MCF 10A (cell line): ENCODE results near the gene SCAPER. TPM values are rescaled to one million over a fixed set of nuclear protein-coding genes. Genes with fewer than 3 reads are reported as not detected.

ENCODE experiments used
- BruUV-seq: library from RNA; stranded (reverse); fragments of 400-500 nt; replicated peaks from 2 replicates; lab custom pipeline; 2021; lab: Mats Ljungman, UMichigan
- CTCF ChIA-PET: fragments of 300-600 bp; sonication (Branson Sonifier 250); formaldehyde crosslinking; extraction: SDS; loops from one replicate; lab custom pipeline; 2021; ENCODE audit warnings: antibody characterized with exemption, inconsistent platforms; lab: Yijun Ruan, JAX
- POLR2A ChIA-PET: fragments of 300-600, 350-650 bp; sonication (Branson Sonifier 250); formaldehyde crosslinking; extraction: SDS; loops from one replicate; lab custom pipeline; 2020; ENCODE audit warnings: antibody characterized with exemption, inconsistent platforms; lab: Yijun Ruan, JAX
- DNase-seq: peaks from one replicate; pipeline ENCODE4 v3.0.0-alpha.2; 2018; ENCODE audit not compliant: unreplicated experiment
- H3K27ac Mint-ChIP-seq: one replicate; pipeline ENCODE4 v1.8.0; 2022; ENCODE audit warnings: mild to moderate bottlenecking, low read depth, mixed read lengths; ENCODE audit not compliant: unreplicated experiment
- H3K27me3 Mint-ChIP-seq: one replicate; pipeline ENCODE4 v1.8.0; 2022; ENCODE audit warnings: mixed read lengths; ENCODE audit not compliant: insufficient read depth, unreplicated experiment
- H3K36me3 Mint-ChIP-seq: one replicate; pipeline ENCODE4 v1.8.0; 2022; ENCODE audit warnings: mild to moderate bottlenecking, moderate library complexity, mixed read lengths; ENCODE audit not compliant: insufficient read depth, unreplicated experiment
- H3K4me1 Mint-ChIP-seq: one replicate; pipeline ENCODE4 v1.8.0; 2022; ENCODE audit warnings: mixed read lengths; ENCODE audit not compliant: insufficient read depth, unreplicated experiment
- H3K4me3 Mint-ChIP-seq: one replicate; pipeline ENCODE4 v1.8.0; 2022; ENCODE audit warnings: mild to moderate bottlenecking, moderate library complexity, mixed read lengths; ENCODE audit not compliant: unreplicated experiment
- H3K9me3 Mint-ChIP-seq: one replicate; pipeline ENCODE4 v1.8.0; 2022; ENCODE audit warnings: mixed read lengths; ENCODE audit not compliant: unreplicated experiment
- CTCF ChIP-seq: fragments of 200-600 bp; IDR thresholded peaks from one replicate; pipeline ENCODE4 v1.8.0; 2022; ENCODE audit warnings: antibody characterized with exemption, mild to moderate bottlenecking; ENCODE audit not compliant: unreplicated experiment
- intact Hi-C: fragments of 100-400 bp; cut with micrococcal nuclease; formaldehyde crosslinking; loops from 2 replicates; pipeline ENCODE4 v1.14.1; 2022
- total RNA-seq: library from RNA; stranded (reverse); gene quantifications from 2 replicates; pipeline ENCODE4 v1.2.3, GENCODE V29; 2022

SCAPER gene
- total RNA-seq, 1 experiment from 2014 or later = 9.5 TPM

GRCh38 chr15:76393614-76394013 is 511.5 kb downstream of the SCAPER start:
- no peak overlapping the region for H3K27ac Mint-ChIP-seq
- POLR2A ChIA-PET = interaction anchor here (0.6 kb wide), 1 partner anchor 296 kb away, joined by 3 read pairs; no protein-coding TSS in a partner anchor
- peak; percentile 6 for DNase-seq

GRCh38 chr15:76391847-76392246 is 513.3 kb downstream of the SCAPER start:
- CTCF ChIA-PET = no interaction called here
- BruUV-seq = no TSS peak

More at GRCh38 chr15:76393614-76394013, 511.5 kb downstream of the SCAPER start:
- CTCF ChIA-PET = no interaction called here
- Mint-ChIP-seq H3K27me3 (no peaks in the 10 kb centered on the region), H3K4me1 (no peaks in the 10 kb centered on the region), H3K4me3 (no peak overlapping the region), H3K36me3 (peaks cover 6% of the 10 kb centered on the region), H3K9me3 (no peaks in the 10 kb centered on the region)
- TF ChIP-seq CTCF = no peak
- intact Hi-C loops = no loop called here
- BruUV-seq = no TSS peak

GRCh38 chr15:76391309-76391708 is 513.8 kb downstream of the SCAPER start:
- POLR2A ChIA-PET = no interaction called here
- no peak overlapping the region for H3K27ac Mint-ChIP-seq
- peaks cover 5% of the 10 kb centered on the region for H3K9me3 Mint-ChIP-seq
- no peak overlapping the region for H3K4me3 Mint-ChIP-seq
- BruUV-seq = no TSS peak
- TF ChIP-seq CTCF = no peak
- intact Hi-C loops = no loop called here
- no peaks in the 10 kb centered on the region for H3K4me1 Mint-ChIP-seq
- H3K36me3 Mint-ChIP-seq = peaks cover 6% of the 10 kb centered on the region
- H3K27me3 Mint-ChIP-seq = no peaks in the 10 kb centered on the region
- no peak for DNase-seq
- CTCF ChIA-PET = interaction anchor here (0.7 kb wide), 1 partner anchor 9 kb away, joined by 3 read pairs; no protein-coding TSS in a partner anchor

More at GRCh38 chr15:76391847-76392246, 513.3 kb downstream of the SCAPER start:
- TF ChIP-seq CTCF = no peak
- Mint-ChIP-seq H3K9me3 (peaks cover under 1% of the 10 kb centered on the region), H3K27ac (no peak overlapping the region), H3K4me1 (no peaks in the 10 kb centered on the region), H3K36me3 (peaks cover 6% of the 10 kb centered on the region), H3K4me3 (no peak overlapping the region), H3K27me3 (no peaks in the 10 kb centered on the region)
- no peak for DNase-seq
- POLR2A ChIA-PET = no interaction called here
- intact Hi-C loops = no loop called here

- Mint-ChIP-seq H3K4me3 (no peak overlapping the region), H3K9me3 (peaks cover 5% of the 10 kb centered on the region), H3K27me3 (no peaks in the 10 kb centered on the region), H3K27ac (no peak overlapping the region), H3K4me1 (no peaks in the 10 kb centered on the region), H3K36me3 (peaks cover 6% of the 10 kb centered on the region)
- no peak for TF ChIP-seq CTCF
- DNase-seq = no peak
- ChIA-PET CTCF (interaction anchor here (0.7 kb wide), 1 partner anchor 9 kb away, joined by 3 read pairs; no protein-coding TSS in a partner anchor), POLR2A (no interaction called here)
- intact Hi-C loops = no loop called here
- no TSS peak for BruUV-seq
Measured at GRCh38 chr15:76390571-76390970, 514.6 kb downstream of the SCAPER start.
